GM23338 (cell line): Measurements from ENCODE around the gene CHCHD10. TPM values are rescaled to one million over a fixed set of nuclear protein-coding genes. Genes with fewer than 3 reads are reported as not detected.

Experiments
- ATAC-seq: fragments of 200-7000 bp; cut with Tn5 transposase; 3 replicates; pipeline ENCODE4 v1.9.1; 2020
- DNase-seq: peaks from one replicate; pipeline ENCODE4 v3.0.0-alpha.2; 2015; ENCODE audit warnings: low spot score
- H2AFZ ChIP-seq: fragments of 200-600 bp; sonication (generic); 2 replicates; pipeline ENCODE4 v1.8.0; 2016; ENCODE audit warnings: antibody characterized with exemption, mild to moderate bottlenecking, moderate library complexity
- H3F3A ChIP-seq: fragments of 200-600 bp; sonication (generic); replicated peaks from 2 replicates; pipeline ENCODE4 v1.8.0; 2017; ENCODE audit warnings: antibody characterized with exemption, mixed run types, low read depth
- H3K27ac ChIP-seq: fragments of 200-600 bp; sonication (generic); 2 replicates; pipeline ENCODE4 v1.6.1; 2016; ENCODE audit warnings: low read depth
- H3K27me3 ChIP-seq: fragments of 200-600 bp; sonication (generic); 2 replicates; pipeline ENCODE4 v1.8.0; 2016; ENCODE audit warnings: mild to moderate bottlenecking, mixed run types, moderate library complexity; ENCODE audit not compliant: insufficient read depth
- H3K36me3 ChIP-seq: fragments of 200-600 bp; sonication (generic); 2 replicates; pipeline ENCODE4 v1.8.0; 2016; ENCODE audit warnings: mild to moderate bottlenecking; ENCODE audit not compliant: insufficient read depth
- H3K4me1 ChIP-seq: fragments of 200-600 bp; sonication (generic); 2 replicates; pipeline ENCODE4 v1.8.0; 2016; ENCODE audit warnings: mild to moderate bottlenecking, moderate library complexity; ENCODE audit not compliant: insufficient read depth
- H3K4me2 ChIP-seq: fragments of 200-600 bp; sonication (generic); 2 replicates; pipeline ENCODE4 v1.7.1; 2017; ENCODE audit warnings: mixed run types
- H3K4me3 ChIP-seq: fragments of 200-600 bp; sonication (generic); 2 replicates; pipeline ENCODE4 v1.6.1; 2016; ENCODE audit warnings: mixed run types
- H3K79me2 ChIP-seq: fragments of 200-600 bp; sonication (generic); replicated peaks from 2 replicates; pipeline ENCODE4 v1.8.0; 2017; ENCODE audit warnings: mild to moderate bottlenecking; ENCODE audit not compliant: insufficient read depth
- H3K9me2 ChIP-seq: fragments of 200-600 bp; sonication (generic); 2 replicates; pipeline ENCODE4 v1.8.0; 2017; ENCODE audit not compliant: insufficient read depth
- H4K20me1 ChIP-seq: fragments of 200-600 bp; sonication (generic); replicated peaks from 2 replicates; pipeline ENCODE4 v1.8.0; 2017; ENCODE audit warnings: mild to moderate bottlenecking; ENCODE audit not compliant: insufficient read depth
- H3K27ac Mint-ChIP-seq: 2 replicates; pipeline ENCODE4 v1.8.0; 2020; ENCODE audit warnings: inconsistent platforms, mild to moderate bottlenecking, moderate library complexity, mixed read lengths
- H3K27me3 Mint-ChIP-seq: 3 replicates; pipeline ENCODE4 v1.8.0; 2022; ENCODE audit warnings: low read depth, mild to moderate bottlenecking, moderate library complexity, mixed read lengths, inconsistent platforms; ENCODE audit not compliant: insufficient read depth, poor library complexity
- H3K36me3 Mint-ChIP-seq: 3 replicates; pipeline ENCODE4 v1.8.0; 2021; ENCODE audit warnings: low read depth, mild to moderate bottlenecking, inconsistent platforms, moderate library complexity, mixed read lengths
- H3K4me1 Mint-ChIP-seq: 3 replicates; pipeline ENCODE4 v1.8.0; 2020; ENCODE audit warnings: mild to moderate bottlenecking, inconsistent platforms, mixed read lengths
- H3K4me3 Mint-ChIP-seq: 3 replicates; pipeline ENCODE4 v1.8.0; 2021; ENCODE audit warnings: moderate library complexity, mild to moderate bottlenecking, inconsistent platforms, mixed read lengths
- H3K9me3 Mint-ChIP-seq: 3 replicates; pipeline ENCODE4 v1.8.0; 2020; ENCODE audit warnings: moderate library complexity, mild to moderate bottlenecking, inconsistent platforms, mixed read lengths
- CREB1 ChIP-seq: fragments of 250-450 bp; sonication (Bioruptor Pico); IDR thresholded peaks from 2 replicates; pipeline ENCODE4 v1.5.0; 2020; ENCODE audit warnings: low read depth, mild to moderate bottlenecking, moderate library complexity
- ETS1 ChIP-seq: IDR thresholded peaks from 2 replicates; pipeline ENCODE4 v1.6.1; 2016; ENCODE audit warnings: antibody characterized with exemption
- JUNB ChIP-seq: IDR thresholded peaks from one replicate; pipeline ENCODE4 v1.6.1; 2016; ENCODE audit warnings: antibody characterized with exemption; ENCODE audit not compliant: unreplicated experiment
- POLR2AphosphoS5 ChIP-seq: IDR thresholded peaks from 2 replicates; pipeline ENCODE4 v1.6.1; 2016; ENCODE audit warnings: antibody characterized with exemption, low read depth
- STAT1 ChIP-seq: IDR thresholded peaks from one replicate; pipeline ENCODE4 v1.6.1; 2016; ENCODE audit warnings: antibody characterized with exemption; ENCODE audit not compliant: unreplicated experiment
- ZNF331 ChIP-seq: fragments of 250-450 bp; sonication (Bioruptor Pico); IDR thresholded peaks from 2 replicates; pipeline ENCODE4 v1.5.0; 2020; ENCODE audit warnings: low read depth, mild to moderate bottlenecking, moderate library complexity
- polyA plus RNA-seq: library from polyadenylated mRNA; unstranded; fragments of >200 nt; fragmentation: Nextera tagmentation; extraction: Ambion mirVana; gene quantifications from 2 replicates; pipeline ENCODE4 v1.2.1, GENCODE V29; 2016
- total RNA-seq: library from RNA; depleted of rRNA; stranded (reverse); fragments of >200 nt; shearing (Covaris generic); gene quantifications from 2 replicates; pipeline ENCODE4 v1.2.3, GENCODE V29; 2014
- TF ChIP-seq, protein P1 (sequence below): fragments of 250-450 bp; sonication (Bioruptor Pico); IDR thresholded peaks from 2 replicates; pipeline ENCODE4 v1.5.0; 2020; ENCODE audit warnings: mild to moderate bottlenecking, moderate library complexity

The CHCHD10 gene
- total and polyA plus RNA-seq, 2 experiments from 2014 or later: 11.4 to 101 TPM

DNA sequence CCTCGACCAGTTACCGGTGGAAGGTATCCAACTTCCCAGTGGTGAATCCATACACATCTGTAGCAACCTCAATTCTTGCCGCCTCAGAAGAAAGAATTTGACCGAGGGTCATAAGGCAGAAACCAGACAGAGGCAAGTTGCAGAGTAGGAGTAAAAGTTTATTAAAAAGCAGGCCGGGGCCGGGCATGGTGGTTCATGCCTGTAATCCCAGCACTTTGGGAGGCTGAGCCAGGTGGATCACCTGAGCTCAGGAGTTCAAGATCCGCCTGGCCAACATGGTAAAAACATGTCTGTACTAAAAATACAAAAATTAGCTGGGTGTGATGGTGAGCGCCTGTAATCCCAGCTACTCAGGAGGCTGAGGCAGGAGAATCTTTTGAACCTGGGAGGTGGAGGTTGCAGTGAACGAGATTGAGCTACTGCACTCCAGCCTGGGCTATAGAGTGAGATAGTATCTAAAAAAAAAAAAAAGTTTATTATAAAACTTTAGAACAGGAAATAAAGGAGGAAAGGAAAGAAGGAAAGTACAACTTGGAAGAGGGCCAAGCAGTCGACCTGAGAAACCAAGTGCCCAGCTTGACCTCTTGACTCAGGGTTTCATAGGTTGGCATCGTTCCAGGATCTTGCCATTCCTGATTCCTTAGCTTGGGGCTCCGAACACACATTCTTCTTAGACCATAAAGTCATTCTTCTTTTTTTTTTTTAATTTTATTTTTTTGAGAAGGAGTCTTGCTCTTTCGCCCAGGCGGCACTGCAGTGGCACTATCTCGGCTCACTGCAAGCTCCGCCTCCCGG is 49.2 kb downstream of the CHCHD10 start (continued):
- TF ChIP-seq, protein P1, sequence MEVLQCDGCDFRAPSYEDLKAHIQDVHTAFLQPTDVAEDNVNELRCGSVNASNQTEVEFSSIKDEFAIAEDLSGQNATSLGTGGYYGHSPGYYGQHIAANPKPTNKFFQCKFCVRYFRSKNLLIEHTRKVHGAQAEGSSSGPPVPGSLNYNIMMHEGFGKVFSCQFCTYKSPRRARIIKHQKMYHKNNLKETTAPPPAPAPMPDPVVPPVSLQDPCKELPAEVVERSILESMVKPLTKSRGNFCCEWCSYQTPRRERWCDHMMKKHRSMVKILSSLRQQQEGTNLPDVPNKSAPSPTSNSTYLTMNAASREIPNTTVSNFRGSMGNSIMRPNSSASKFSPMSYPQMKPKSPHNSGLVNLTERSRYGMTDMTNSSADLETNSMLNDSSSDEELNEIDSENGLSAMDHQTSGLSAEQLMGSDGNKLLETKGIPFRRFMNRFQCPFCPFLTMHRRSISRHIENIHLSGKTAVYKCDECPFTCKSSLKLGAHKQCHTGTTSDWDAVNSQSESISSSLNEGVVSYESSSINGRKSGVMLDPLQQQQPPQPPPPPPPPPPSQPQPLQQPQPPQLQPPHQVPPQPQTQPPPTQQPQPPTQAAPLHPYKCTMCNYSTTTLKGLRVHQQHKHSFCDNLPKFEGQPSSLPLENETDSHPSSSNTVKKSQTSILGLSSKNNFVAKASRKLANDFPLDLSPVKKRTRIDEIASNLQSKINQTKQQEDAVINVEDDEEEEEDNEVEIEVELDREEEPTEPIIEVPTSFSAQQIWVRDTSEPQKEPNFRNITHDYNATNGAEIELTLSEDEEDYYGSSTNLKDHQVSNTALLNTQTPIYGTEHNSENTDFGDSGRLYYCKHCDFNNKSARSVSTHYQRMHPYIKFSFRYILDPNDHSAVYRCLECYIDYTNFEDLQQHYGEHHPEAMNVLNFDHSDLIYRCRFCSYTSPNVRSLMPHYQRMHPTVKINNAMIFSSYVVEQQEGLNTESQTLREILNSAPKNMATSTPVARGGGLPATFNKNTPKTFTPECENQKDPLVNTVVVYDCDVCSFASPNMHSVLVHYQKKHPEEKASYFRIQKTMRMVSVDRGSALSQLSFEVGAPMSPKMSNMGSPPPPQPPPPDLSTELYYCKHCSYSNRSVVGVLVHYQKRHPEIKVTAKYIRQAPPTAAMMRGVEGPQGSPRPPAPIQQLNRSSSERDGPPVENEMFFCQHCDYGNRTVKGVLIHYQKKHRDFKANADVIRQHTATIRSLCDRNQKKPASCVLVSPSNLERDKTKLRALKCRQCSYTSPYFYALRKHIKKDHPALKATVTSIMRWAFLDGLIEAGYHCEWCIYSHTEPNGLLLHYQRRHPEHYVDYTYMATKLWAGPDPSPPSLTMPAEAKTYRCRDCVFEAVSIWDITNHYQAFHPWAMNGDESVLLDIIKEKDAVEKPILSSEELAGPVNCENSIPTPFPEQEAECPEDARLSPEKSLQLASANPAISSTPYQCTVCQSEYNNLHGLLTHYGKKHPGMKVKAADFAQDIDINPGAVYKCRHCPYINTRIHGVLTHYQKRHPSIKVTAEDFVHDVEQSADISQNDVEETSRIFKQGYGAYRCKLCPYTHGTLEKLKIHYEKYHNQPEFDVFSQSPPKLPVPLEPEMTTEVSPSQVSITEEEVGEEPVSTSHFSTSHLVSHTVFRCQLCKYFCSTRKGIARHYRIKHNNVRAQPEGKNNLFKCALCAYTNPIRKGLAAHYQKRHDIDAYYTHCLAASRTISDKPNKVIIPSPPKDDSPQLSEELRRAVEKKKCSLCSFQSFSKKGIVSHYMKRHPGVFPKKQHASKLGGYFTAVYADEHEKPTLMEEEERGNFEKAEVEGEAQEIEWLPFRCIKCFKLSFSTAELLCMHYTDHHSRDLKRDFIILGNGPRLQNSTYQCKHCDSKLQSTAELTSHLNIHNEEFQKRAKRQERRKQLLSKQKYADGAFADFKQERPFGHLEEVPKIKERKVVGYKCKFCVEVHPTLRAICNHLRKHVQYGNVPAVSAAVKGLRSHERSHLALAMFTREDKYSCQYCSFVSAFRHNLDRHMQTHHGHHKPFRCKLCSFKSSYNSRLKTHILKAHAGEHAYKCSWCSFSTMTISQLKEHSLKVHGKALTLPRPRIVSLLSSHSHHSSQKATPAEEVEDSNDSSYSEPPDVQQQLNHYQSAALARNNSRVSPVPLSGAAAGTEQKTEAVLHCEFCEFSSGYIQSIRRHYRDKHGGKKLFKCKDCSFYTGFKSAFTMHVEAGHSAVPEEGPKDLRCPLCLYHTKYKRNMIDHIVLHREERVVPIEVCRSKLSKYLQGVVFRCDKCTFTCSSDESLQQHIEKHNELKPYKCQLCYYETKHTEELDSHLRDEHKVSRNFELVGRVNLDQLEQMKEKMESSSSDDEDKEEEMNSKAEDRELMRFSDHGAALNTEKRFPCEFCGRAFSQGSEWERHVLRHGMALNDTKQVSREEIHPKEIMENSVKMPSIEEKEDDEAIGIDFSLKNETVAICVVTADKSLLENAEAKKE (CRISPR knock-in tag): no peak
- TF ChIP-seq ZNF331: no peak

GRCh38 chr22:23716811-23717801 is 50.7 kb downstream of the CHCHD10 start:
- H3K9me3 Mint-ChIP-seq: no peaks in the 10 kb centered on the region

More at GRCh38 chr22:23716811-23717801, 50.7 kb downstream of the CHCHD10 start:
- Histone ChIP-seq H3K27ac (peak overlapping the region; percentile 80; the same call in 1 of the 2 replicates), H3K79me2 (peaks cover 10% of the 10 kb centered on the region), H3K9me2 (no peaks in the 10 kb centered on the region), H3K4me2 (peak overlapping the region; percentile 90), H2AFZ (peak overlapping the region; percentile 98), H3K4me3 (peak overlapping the region; percentile 92), H3F3A (no peaks in the 10 kb centered on the region), H3K4me1 (peaks cover 7% of the 10 kb centered on the region; the same call in 1 of the 2 replicates), H4K20me1 (no peaks in the 10 kb centered on the region; the same call in 1 of the 2 replicates), H3K27me3 (no peaks in the 10 kb centered on the region), H3K36me3 (peaks cover 8% of the 10 kb centered on the region; the same call in 1 of the 2 replicates)
- H3K27ac Mint-ChIP-seq: peak overlapping the region; percentile 78
- H3K27me3 Mint-ChIP-seq: peaks cover 2% of the 10 kb centered on the region
- TF ChIP-seq CREB1 (CRISPR knock-in tag) (peak; percentile 97), STAT1 (no peak), JUNB (no peak), POLR2AphosphoS5 (peak; percentile 97), ETS1 (peak; percentile 84; the same call in 1 of the 2 replicates)
- ATAC-seq: peak; percentile 88
- peak overlapping the region; percentile 78 for H3K4me3 Mint-ChIP-seq
- H3K4me1 Mint-ChIP-seq: peaks cover 4% of the 10 kb centered on the region; the same call in 2 of the 3 replicates
- peaks cover 15% of the 10 kb centered on the region for H3K36me3 Mint-ChIP-seq
- DNase-seq: peak; percentile 96
